SU-DHL-6 (cell line): ENCODE data around the gene NXN.

ENCODE experiments used
- H2AFZ ChIP-seq: fragments of 200-600 bp; sonication (generic); 2 replicates; pipeline ENCODE4 v1.6.1; 2014; ENCODE audit warnings: low read depth, mild to moderate bottlenecking, moderate library complexity, mixed read lengths, antibody characterized with exemption, low read length; ENCODE audit not compliant: severe bottlenecking
- H3F3A ChIP-seq: fragments of 200-600 bp; shearing (Covaris generic); 2 replicates; pipeline ENCODE4 v1.6.0; 2016; ENCODE audit warnings: antibody characterized with exemption, mild to moderate bottlenecking; ENCODE audit not compliant: insufficient read depth
- H3K27ac ChIP-seq: fragments of 200-600 bp; sonication (generic); 2 replicates; pipeline ENCODE4 v1.5.1; 2016; ENCODE audit warnings: low read depth, mild to moderate bottlenecking, low read length, moderate library complexity, mixed read lengths
- H3K27me3 ChIP-seq: fragments of 200-600 bp; sonication (generic), shearing (Covaris generic); 2 replicates; pipeline ENCODE4 v1.6.0; 2014; ENCODE audit warnings: mild to moderate bottlenecking, low read length
- H3K36me3 ChIP-seq: fragments of 200-600 bp; sonication (generic); 2 replicates; pipeline ENCODE4 v1.6.1; 2014; ENCODE audit warnings: mild to moderate bottlenecking, low read length, mixed read lengths
- H3K4me2 ChIP-seq: fragments of 300-600, 200-600 bp; shearing (Covaris generic), sonication (generic); 2 replicates; pipeline ENCODE4 v1.6.0; 2014; ENCODE audit warnings: low read length, low read depth, mild to moderate bottlenecking; ENCODE audit not compliant: poor library complexity, severe bottlenecking
- H3K4me3 ChIP-seq: fragments of 200-600 bp; sonication (generic); 2 replicates; pipeline ENCODE4 v1.5.1; 2014; ENCODE audit warnings: antibody characterized with exemption, low read length, mild to moderate bottlenecking, mixed read lengths; ENCODE audit not compliant: insufficient read depth, poor library complexity, severe bottlenecking
- H3K79me2 ChIP-seq: fragments of 200-600 bp; sonication (generic); 2 replicates; pipeline ENCODE4 v1.6.1; 2014; ENCODE audit warnings: mild to moderate bottlenecking, low read length, moderate library complexity; ENCODE audit not compliant: insufficient read depth
- H3K9ac ChIP-seq: fragments of 200-600 bp; sonication (generic); 2 replicates; pipeline ENCODE4 v1.7.0; 2014; ENCODE audit warnings: mild to moderate bottlenecking, low read length
- H3K9me2 ChIP-seq: fragments of 200-600 bp; sonication (generic); replicated peaks from 2 replicates; pipeline ENCODE4 v1.6.1; 2014; ENCODE audit warnings: low read length; ENCODE audit not compliant: insufficient read depth
- H3K9me3 ChIP-seq: fragments of 200-600 bp; sonication (generic); 2 replicates; pipeline ENCODE4 v1.6.1; 2014; ENCODE audit warnings: low read length, mixed read lengths; ENCODE audit not compliant: insufficient read depth
- H4K20me1 ChIP-seq: fragments of 200-600 bp; sonication (generic); 2 replicates; pipeline ENCODE4 v1.6.1; 2014; ENCODE audit warnings: low read depth, mild to moderate bottlenecking, antibody characterized with exemption, low read length, moderate library complexity, mixed read lengths
- EZH2phosphoT487 ChIP-seq: fragments of 200-600 bp; sonication (generic), shearing (Covaris generic); conservative IDR thresholded peaks from 2 replicates; pipeline ENCODE4 v1.6.1; 2018; ENCODE audit warnings: mild to moderate bottlenecking, antibody characterized with exemption, low read length, moderate library complexity, mixed read lengths
- TF ChIP-seq, protein P1 (sequence below): fragments of 200-600 bp; sonication (generic); IDR thresholded peaks from one replicate; pipeline ENCODE4 v1.5.1; 2017; ENCODE audit warnings: antibody characterized with exemption, mild to moderate bottlenecking, low read length, moderate library complexity; ENCODE audit not compliant: insufficient read depth, poor library complexity, severe bottlenecking

Gene NXN

DNA sequence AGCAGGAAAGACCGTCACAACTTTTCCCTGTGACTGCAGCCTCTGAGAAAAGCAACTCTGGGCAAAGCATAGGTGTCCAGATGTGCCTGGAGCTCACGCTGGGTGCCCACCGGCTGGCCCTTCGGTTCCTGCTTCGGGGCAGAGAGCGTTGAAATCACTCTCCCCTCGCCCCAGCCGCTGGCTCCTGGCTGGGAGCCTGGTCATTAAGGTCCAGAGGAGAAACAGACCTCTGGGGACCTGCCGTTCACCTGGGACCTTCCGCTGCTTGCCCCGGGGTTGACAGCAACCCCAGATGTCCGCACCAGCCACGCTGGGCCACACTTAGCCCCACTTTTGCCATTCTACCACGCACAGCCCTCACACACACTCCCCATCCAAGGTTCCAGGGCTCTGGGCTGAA lies 184.3 kb downstream of the NXN start:
- H3K4me2 ChIP-seq: no peak overlapping the region

DNA sequence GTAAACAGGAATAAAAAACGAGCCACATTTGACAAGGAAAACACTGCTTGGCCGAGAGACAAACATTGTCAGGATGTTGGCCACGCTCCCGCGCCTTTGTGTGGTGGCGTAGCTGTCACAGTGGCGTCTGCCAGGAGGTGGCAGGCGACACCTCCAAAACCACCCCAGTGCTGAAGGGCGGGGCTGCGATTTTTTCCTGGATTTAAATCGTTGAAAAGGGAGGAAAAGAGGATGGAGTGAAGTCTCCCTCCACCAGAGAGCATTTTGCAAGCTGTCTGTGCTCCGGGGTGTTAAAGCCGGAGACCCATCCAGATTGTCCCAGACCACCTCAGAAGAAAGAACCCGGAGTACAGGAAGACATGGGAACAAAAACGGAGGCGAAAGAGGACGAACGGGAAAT lies 184.7 kb downstream of the NXN start:
- H3K4me2 ChIP-seq: no peak overlapping the region
- H3K9ac ChIP-seq: no peak overlapping the region
- H3K27ac ChIP-seq: no peak overlapping the region
- TF ChIP-seq, protein P1, sequence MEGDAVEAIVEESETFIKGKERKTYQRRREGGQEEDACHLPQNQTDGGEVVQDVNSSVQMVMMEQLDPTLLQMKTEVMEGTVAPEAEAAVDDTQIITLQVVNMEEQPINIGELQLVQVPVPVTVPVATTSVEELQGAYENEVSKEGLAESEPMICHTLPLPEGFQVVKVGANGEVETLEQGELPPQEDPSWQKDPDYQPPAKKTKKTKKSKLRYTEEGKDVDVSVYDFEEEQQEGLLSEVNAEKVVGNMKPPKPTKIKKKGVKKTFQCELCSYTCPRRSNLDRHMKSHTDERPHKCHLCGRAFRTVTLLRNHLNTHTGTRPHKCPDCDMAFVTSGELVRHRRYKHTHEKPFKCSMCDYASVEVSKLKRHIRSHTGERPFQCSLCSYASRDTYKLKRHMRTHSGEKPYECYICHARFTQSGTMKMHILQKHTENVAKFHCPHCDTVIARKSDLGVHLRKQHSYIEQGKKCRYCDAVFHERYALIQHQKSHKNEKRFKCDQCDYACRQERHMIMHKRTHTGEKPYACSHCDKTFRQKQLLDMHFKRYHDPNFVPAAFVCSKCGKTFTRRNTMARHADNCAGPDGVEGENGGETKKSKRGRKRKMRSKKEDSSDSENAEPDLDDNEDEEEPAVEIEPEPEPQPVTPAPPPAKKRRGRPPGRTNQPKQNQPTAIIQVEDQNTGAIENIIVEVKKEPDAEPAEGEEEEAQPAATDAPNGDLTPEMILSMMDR: peak; percentile 44
- TF ChIP-seq EZH2phosphoT487: no peak
- H3K9me3 ChIP-seq: no peaks in the 10 kb centered on the region
- no peaks in the 10 kb centered on the region for H3K79me2 ChIP-seq
- H3F3A ChIP-seq: no peaks in the 10 kb centered on the region
- no peaks in the 10 kb centered on the region for H3K9me2 ChIP-seq
- no peaks in the 10 kb centered on the region for H4K20me1 ChIP-seq
- no peaks in the 10 kb centered on the region for H3K27me3 ChIP-seq
- no peak overlapping the region for H2AFZ ChIP-seq
- H3K36me3 ChIP-seq: no peaks in the 10 kb centered on the region
- H3K4me3 ChIP-seq: no peak overlapping the region

More for the DNA sequence above, 184.3 kb downstream of the NXN start:
- H3K9me2 ChIP-seq: no peaks in the 10 kb centered on the region
- no peaks in the 10 kb centered on the region for H3K27me3 ChIP-seq
- no peaks in the 10 kb centered on the region for H3K9me3 ChIP-seq
- no peaks in the 10 kb centered on the region for H4K20me1 ChIP-seq
- no peaks in the 10 kb centered on the region for H3K36me3 ChIP-seq
- no peaks in the 10 kb centered on the region for H3F3A ChIP-seq
- H3K79me2 ChIP-seq: no peaks in the 10 kb centered on the region
- TF ChIP-seq, protein P1: no peak
- no peak for TF ChIP-seq EZH2phosphoT487
- H3K9ac ChIP-seq: no peak overlapping the region
- H3K4me3 ChIP-seq: no peak overlapping the region
- H3K27ac ChIP-seq: no peak overlapping the region
- H2AFZ ChIP-seq: no peak overlapping the region

DNA sequence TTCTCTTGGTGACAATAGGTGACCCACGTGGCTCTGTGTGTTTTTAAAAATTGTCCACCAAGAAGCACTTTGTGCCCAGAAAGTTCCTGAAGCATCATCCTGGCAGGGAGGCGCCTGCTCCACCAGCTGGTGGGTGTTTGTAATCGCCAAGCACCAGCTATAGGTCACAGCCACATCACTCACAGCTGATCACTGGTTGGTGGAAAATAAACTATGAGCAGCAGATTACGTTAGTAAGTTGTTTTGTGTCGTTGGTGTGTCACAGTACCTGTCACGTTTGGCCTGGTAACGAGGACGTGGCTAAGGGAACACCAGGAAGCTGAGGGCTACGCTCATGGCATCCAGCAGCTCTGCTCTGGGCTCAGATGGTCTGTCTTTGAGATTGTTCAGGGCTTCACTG lies 187.3 kb downstream of the NXN start:
- no peaks in the 10 kb centered on the region for H3K9me2 ChIP-seq
- H3K27ac ChIP-seq: no peak overlapping the region
- no peak overlapping the region for H3K4me3 ChIP-seq
- H3K79me2 ChIP-seq: no peaks in the 10 kb centered on the region
- no peaks in the 10 kb centered on the region for H3F3A ChIP-seq
- H4K20me1 ChIP-seq: no peaks in the 10 kb centered on the region
- no peak overlapping the region for H2AFZ ChIP-seq
- no peak overlapping the region for H3K9ac ChIP-seq
- no peak overlapping the region for H3K4me2 ChIP-seq
- H3K9me3 ChIP-seq: no peaks in the 10 kb centered on the region
- TF ChIP-seq, protein P1: no peak
- no peak for TF ChIP-seq EZH2phosphoT487
- no peaks in the 10 kb centered on the region for H3K36me3 ChIP-seq
- H3K27me3 ChIP-seq: no peaks in the 10 kb centered on the region
